Adrenal gland (tissue), 5 donors: ENCODE data around the gene TTC33.

Experiments used
- POLR2A ChIP-seq, 2 donors: fragments of 450-650 bp; IDR thresholded peaks; one replicate each; pipeline ENCODE4 v1.6.1; 2017; ENCODE audit warnings: antibody characterized with exemption in 2 of 2, mild to moderate bottlenecking in 2 of 2, moderate library complexity in 1 of 2
- TF ChIP-seq, protein P1 (sequence below), 6 experiments: fragments of 450-650 bp in 4 of 6; fragments of 200-600 bp in 2 of 6; sonication (generic) in 1 of 6; IDR thresholded peaks; 1 replicate in 5 of 6; 2 replicates in 1 of 6; pipeline versions ENCODE4 v1.5.1 to v1.8.0; 2016 to 2021; ENCODE audit warnings: antibody characterized with exemption in 6 of 6, mild to moderate bottlenecking in 2 of 6, moderate library complexity in 1 of 6
- donor health status: DM: no; HTN: no; CAD: no.

GRCh38 chr5:40714001-40714400 is 41.8 kb downstream of the TTC33 start:
- TF ChIP-seq, protein P1, sequence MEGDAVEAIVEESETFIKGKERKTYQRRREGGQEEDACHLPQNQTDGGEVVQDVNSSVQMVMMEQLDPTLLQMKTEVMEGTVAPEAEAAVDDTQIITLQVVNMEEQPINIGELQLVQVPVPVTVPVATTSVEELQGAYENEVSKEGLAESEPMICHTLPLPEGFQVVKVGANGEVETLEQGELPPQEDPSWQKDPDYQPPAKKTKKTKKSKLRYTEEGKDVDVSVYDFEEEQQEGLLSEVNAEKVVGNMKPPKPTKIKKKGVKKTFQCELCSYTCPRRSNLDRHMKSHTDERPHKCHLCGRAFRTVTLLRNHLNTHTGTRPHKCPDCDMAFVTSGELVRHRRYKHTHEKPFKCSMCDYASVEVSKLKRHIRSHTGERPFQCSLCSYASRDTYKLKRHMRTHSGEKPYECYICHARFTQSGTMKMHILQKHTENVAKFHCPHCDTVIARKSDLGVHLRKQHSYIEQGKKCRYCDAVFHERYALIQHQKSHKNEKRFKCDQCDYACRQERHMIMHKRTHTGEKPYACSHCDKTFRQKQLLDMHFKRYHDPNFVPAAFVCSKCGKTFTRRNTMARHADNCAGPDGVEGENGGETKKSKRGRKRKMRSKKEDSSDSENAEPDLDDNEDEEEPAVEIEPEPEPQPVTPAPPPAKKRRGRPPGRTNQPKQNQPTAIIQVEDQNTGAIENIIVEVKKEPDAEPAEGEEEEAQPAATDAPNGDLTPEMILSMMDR (IDR thresholded peaks at IDR 0.05) = no peak
- TF ChIP-seq POLR2A (IDR thresholded peaks at IDR 0.05) = no peak
